K562 (cell line): ENCODE results near the gene MPZL1. TPM values are rescaled to one million over a fixed set of nuclear protein-coding genes. Genes with fewer than 3 reads are reported as not detected.

Experiments
- ARID1B ChIP-seq: fragments of 450-650 bp; IDR thresholded peaks from 2 replicates; pipeline ENCODE4 v1.6.1; 2016; ENCODE audit warnings: antibody characterized with exemption, mild to moderate bottlenecking, inconsistent platforms
- CXXC5 ChIP-seq: fragments of 250-450 bp; sonication (Bioruptor Pico); IDR thresholded peaks from 2 replicates; pipeline ENCODE4 v1.8.0; 2022; ENCODE audit warnings: inconsistent platforms, mild to moderate bottlenecking, moderate library complexity
- MTA3 ChIP-seq: fragments of 450-650 bp; formaldehyde crosslinking; IDR thresholded peaks from 2 replicates; pipeline ENCODE4 v1.6.1; 2017; ENCODE audit warnings: mild to moderate bottlenecking, borderline replicate concordance
- PKNOX1 ChIP-seq: fragments of 450-650 bp; IDR thresholded peaks from 2 replicates; pipeline ENCODE4 v1.6.1; 2016
- RB1 ChIP-seq: fragments of 450-650 bp; IDR thresholded peaks from 2 replicates; pipeline ENCODE4 v1.6.1; 2017; ENCODE audit warnings: low read depth, mild to moderate bottlenecking
- RFX1 ChIP-seq: fragments of 450-650 bp; IDR thresholded peaks from 2 replicates; pipeline ENCODE4 v1.6.1; 2016; ENCODE audit warnings: mild to moderate bottlenecking, moderate library complexity
- RUNX1 ChIP-seq: sonication (generic); IDR thresholded peaks from 2 replicates; pipeline ENCODE4 v1.6.1; 2016; ENCODE audit warnings: antibody characterized with exemption, low read depth
- SETDB1 ChIP-seq: IDR thresholded peaks from one replicate; pipeline ENCODE4 v1.6.1; 2012; ENCODE audit warnings: low read length, control low read depth, inconsistent platforms
- SMAD4 ChIP-seq: fragments of 250-450 bp; sonication (Bioruptor Pico); conservative IDR thresholded peaks from 2 replicates; pipeline ENCODE4 v1.8.0; 2021; ENCODE audit warnings: inconsistent platforms, mild to moderate bottlenecking, moderate library complexity
- TEAD1 ChIP-seq, 2 experiments: fragments of 450-650 bp in 1 of 2; sonication (generic) in 1 of 2; formaldehyde crosslinking; IDR thresholded peaks; 2 replicates each; pipeline versions ENCODE4 v1.4.0 to v1.8.0; 2020 to 2022; ENCODE audit warnings: mild to moderate bottlenecking in 2 of 2, missing genetic modification reagents in 1 of 2
- TOE1 ChIP-seq, 2 experiments: fragments of 450-650 bp in 1 of 2; sonication (generic) in 1 of 2; formaldehyde crosslinking in 1 of 2; IDR thresholded peaks; 2 replicates each; pipeline versions ENCODE4 v1.7.1 to v1.8.0; 2016 to 2022; ENCODE audit warnings: borderline replicate concordance in 2 of 2, mild to moderate bottlenecking in 2 of 2, antibody characterized with exemption in 1 of 2, inconsistent platforms in 1 of 2, low read depth in 1 of 2, missing genetic modification reagents in 1 of 2, moderate library complexity in 1 of 2
- TRIM28 ChIP-seq: fragments of 450-650 bp; IDR thresholded peaks from 2 replicates; pipeline ENCODE4 v1.6.1; 2017
- ZBTB33 ChIP-seq: sonication (generic); formaldehyde crosslinking; IDR thresholded peaks from 2 replicates; pipeline ENCODE4 v1.8.1; 2023; ENCODE audit warnings: mild to moderate bottlenecking, missing genetic modification reagents
- ZBTB8A ChIP-seq: fragments of 450-650 bp; IDR thresholded peaks from 2 replicates; pipeline ENCODE4 v1.6.1; 2018; ENCODE audit warnings: mild to moderate bottlenecking, moderate library complexity; ENCODE audit not compliant: partially characterized antibody
- ZNF175 ChIP-seq: fragments of 200-800 bp; sonication (Bioruptor generic); IDR thresholded peaks from 2 replicates; pipeline ENCODE4 v1.6.1; 2016; ENCODE audit warnings: low read depth, mild to moderate bottlenecking, missing genetic modification characterization, missing compliant biosample characterization
- ZNF239 ChIP-seq: fragments of 250-450 bp; sonication (Bioruptor Pico); IDR thresholded peaks from 2 replicates; pipeline ENCODE4 v1.4.0; 2020; ENCODE audit warnings: mild to moderate bottlenecking
- ZNF511 ChIP-seq: sonication (generic); formaldehyde crosslinking; IDR thresholded peaks from 2 replicates; pipeline ENCODE4 v1.8.0; 2022; ENCODE audit warnings: mild to moderate bottlenecking, missing genetic modification reagents
- ZNF644 ChIP-seq: fragments of 200-800 bp; sonication (Bioruptor generic); IDR thresholded peaks from 2 replicates; pipeline ENCODE4 v1.6.1; 2016; ENCODE audit warnings: low read depth, missing genetic modification characterization, missing compliant biosample characterization
- ZNF778 ChIP-seq: fragments of 450-650 bp; formaldehyde crosslinking; IDR thresholded peaks from 2 replicates; pipeline ENCODE4 v1.4.0; 2020; ENCODE audit warnings: mild to moderate bottlenecking, moderate library complexity
- polyA plus RNA-seq, 8 experiments: library from polyadenylated mRNA; depleted of rRNA in 4 of 8; stranded (reverse) in 5 of 8; unstranded in 3 of 8; fragments of >200 nt; fragmentation: Nextera tagmentation in 2 of 8; fragmentation: Illumina TruSeq in 1 of 8; extraction: Ambion mirVana in 2 of 8; extraction: Trizol in 1 of 8; gene quantifications; 2 replicates each; pipeline versions ENCODE4 v1.2.1 to v1.2.3, GENCODE V29; 2011 to 2014; ENCODE audit warnings: inconsistent platforms in 1 of 8, missing spikeins in 1 of 8
- total RNA-seq, 7 experiments: library from RNA; depleted of rRNA in 6 of 7; stranded (reverse); fragments of >200 nt in 6 of 7; fragmentation: Illumina TruSeq in 2 of 7; extraction: Trizol in 2 of 7; gene quantifications; 2 replicates each; pipeline versions ENCODE4 v1.2.1 to v1.2.3, GENCODE V29; 2011 to 2021; ENCODE audit warnings: low replicate concordance in 1 of 7
- TF ChIP-seq, protein P1 (sequence below): fragments of 250-450 bp; sonication (Bioruptor Pico); IDR thresholded peaks from 2 replicates; pipeline ENCODE4 v1.4.0; 2020; ENCODE audit warnings: mild to moderate bottlenecking, moderate library complexity

MPZL1 gene
- total and polyA plus RNA-seq, 9 of the 15 experiments (the other 6 are each of a cell fraction or from before 2014, with no cell fraction given) = 14.5 to 153 (median 66.5) TPM

GRCh38 chr1:167819849-167820683 lies 98.3 kb downstream of the MPZL1 start (continued):
- TF ChIP-seq ZNF644 (tag) = 0 out of 2 replicates have a peak, but pooled peaks have one; percentile 50
- TF ChIP-seq TRIM28 = peak; percentile 54; the same call in 1 of the 2 replicates
- TF ChIP-seq CXXC5 (CRISPR knock-in tag) = peak; percentile 89
- peak; percentile 53; the same call in 1 of the 2 replicates for TF ChIP-seq TOE1 (IDR thresholded peaks at IDR 0.05; ENCODE audit: borderline replicate concordance)
- no peak for TF ChIP-seq TOE1 (CRISPR knock-in tag; IDR thresholded peaks at IDR 0.05; ENCODE audit: borderline replicate concordance, low read depth)
- TF ChIP-seq SETDB1 = no peak
- TF ChIP-seq ZBTB8A = no peak
- TF ChIP-seq MTA3 = peak; percentile 85; the same call in 1 of the 2 replicates
- peak; percentile 92 for TF ChIP-seq SMAD4
- peak; percentile 53; the same call in 1 of the 2 replicates for TF ChIP-seq ZNF239 (CRISPR knock-in tag)
- TF ChIP-seq, protein P1, sequence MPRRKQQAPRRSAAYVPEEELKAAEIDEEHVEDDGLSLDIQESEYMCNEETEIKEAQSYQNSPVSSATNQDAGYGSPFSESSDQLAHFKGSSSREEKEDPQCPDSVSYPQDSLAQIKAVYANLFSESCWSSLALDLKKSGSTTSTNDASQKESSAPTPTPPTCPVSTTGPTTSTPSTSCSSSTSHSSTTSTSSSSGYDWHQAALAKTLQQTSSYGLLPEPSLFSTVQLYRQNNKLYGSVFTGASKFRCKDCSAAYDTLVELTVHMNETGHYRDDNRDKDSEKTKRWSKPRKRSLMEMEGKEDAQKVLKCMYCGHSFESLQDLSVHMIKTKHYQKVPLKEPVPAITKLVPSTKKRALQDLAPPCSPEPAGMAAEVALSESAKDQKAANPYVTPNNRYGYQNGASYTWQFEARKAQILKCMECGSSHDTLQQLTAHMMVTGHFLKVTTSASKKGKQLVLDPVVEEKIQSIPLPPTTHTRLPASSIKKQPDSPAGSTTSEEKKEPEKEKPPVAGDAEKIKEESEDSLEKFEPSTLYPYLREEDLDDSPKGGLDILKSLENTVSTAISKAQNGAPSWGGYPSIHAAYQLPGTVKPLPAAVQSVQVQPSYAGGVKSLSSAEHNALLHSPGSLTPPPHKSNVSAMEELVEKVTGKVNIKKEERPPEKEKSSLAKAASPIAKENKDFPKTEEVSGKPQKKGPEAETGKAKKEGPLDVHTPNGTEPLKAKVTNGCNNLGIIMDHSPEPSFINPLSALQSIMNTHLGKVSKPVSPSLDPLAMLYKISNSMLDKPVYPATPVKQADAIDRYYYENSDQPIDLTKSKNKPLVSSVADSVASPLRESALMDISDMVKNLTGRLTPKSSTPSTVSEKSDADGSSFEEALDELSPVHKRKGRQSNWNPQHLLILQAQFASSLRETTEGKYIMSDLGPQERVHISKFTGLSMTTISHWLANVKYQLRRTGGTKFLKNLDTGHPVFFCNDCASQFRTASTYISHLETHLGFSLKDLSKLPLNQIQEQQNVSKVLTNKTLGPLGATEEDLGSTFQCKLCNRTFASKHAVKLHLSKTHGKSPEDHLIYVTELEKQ (CRISPR knock-in tag) = 0 out of 2 replicates have a peak, but pooled peaks have one; percentile 34
- peak; percentile 57 for TF ChIP-seq RFX1
- peak; percentile 69 to 79; a peak in 3 of 4 replicates for TF ChIP-seq TEAD1 (CRISPR knock-in tag; IDR thresholded peaks at IDR 0.05)
- TF ChIP-seq RUNX1 = no peak
- TF ChIP-seq PKNOX1 = 0 out of 2 replicates have a peak, but pooled peaks have one; percentile 3
- no peak for TF ChIP-seq ZBTB33 (CRISPR knock-in tag)
- TF ChIP-seq ZNF511 (CRISPR knock-in tag) = peak; percentile 88
- TF ChIP-seq ZNF175 (CRISPR knock-in tag) = peak; percentile 18; the same call in 1 of the 2 replicates
- TF ChIP-seq ZNF778 = no peak
- TF ChIP-seq RB1 = peak; percentile 56; the same call in 1 of the 2 replicates
- peak; percentile 83 for TF ChIP-seq ARID1B
